GM21723 (cell line): ENCODE measurements around the gene LIMK2.
"Not testable (repeated sequence)": the region's sequence is repeated elsewhere in the genome, so short reads cannot be mapped to it uniquely, and the experiment has no call there.

Experiments
- ATAC-seq: cut with Tn5 transposase; IDR thresholded peaks from one replicate; pipeline ENCODE4 v1.9.1; 2021; ENCODE audit warnings: mild to moderate bottlenecking, moderate library complexity; ENCODE audit not compliant: unreplicated experiment

The LIMK2 gene

GRCh38 chr22:31241936-31242335 lies 29.8 kb downstream of the LIMK2 start:
- ATAC-seq, result no peak

- no peak for ATAC-seq
Observed at GRCh38 chr22:31243339-31244045, 31.4 kb downstream of the LIMK2 start.

- ATAC-seq, result no peak
Observed at GRCh38 chr22:31244046-31244942, 32.2 kb downstream of the LIMK2 start.

GRCh38 chr22:31244943-31245451 lies 32.9 kb downstream of the LIMK2 start:
- no peak for ATAC-seq

GRCh38 chr22:31245998-31246397 lies 33.9 kb downstream of the LIMK2 start:
- not testable (repeated sequence) for ATAC-seq

- no peak for ATAC-seq
Observed at GRCh38 chr22:31246687-31247086, 34.6 kb downstream of the LIMK2 start.

GRCh38 chr22:31247726-31248125 lies 35.6 kb downstream of the LIMK2 start:
- no peak for ATAC-seq

GRCh38 chr22:31248138-31248745 lies 36.1 kb downstream of the LIMK2 start:
- no peak for ATAC-seq

- ATAC-seq, result no peak
Observed at GRCh38 chr22:31248965-31249958, 37.2 kb downstream of the LIMK2 start.

- ATAC-seq, result no peak
Observed at GRCh38 chr22:31250740-31251600, 38.9 kb downstream of the LIMK2 start.

- ATAC-seq, result no peak
Observed at GRCh38 chr22:31253949-31254348, 41.9 kb downstream of the LIMK2 start.

- ATAC-seq, result no peak
Observed at GRCh38 chr22:31259798-31260473, 47.8 kb downstream of the LIMK2 start.

- ATAC-seq, result no peak
Observed at GRCh38 chr22:31260474-31260856, 48.4 kb downstream of the LIMK2 start.

GRCh38 chr22:31262312-31263133 lies 50.4 kb downstream of the LIMK2 start:
- no peak for ATAC-seq

- ATAC-seq, result no peak
Observed at GRCh38 chr22:31263896-31264640, 52.0 kb downstream of the LIMK2 start.

- no peak for ATAC-seq
Observed at GRCh38 chr22:31268281-31268680, 56.2 kb downstream of the LIMK2 start.

- no peak for ATAC-seq
Observed at GRCh38 chr22:31269892-31270579, 57.9 kb downstream of the LIMK2 start.
